Germinal center (tissue), 1 donor: ENCODE measurements around the gene EIF3B.
"Not testable (repeated sequence)": the region's sequence is repeated elsewhere in the genome, so short reads cannot be mapped to it uniquely, and the experiment has no call there.

Experiments used
- DNase-seq: peaks from one replicate; pipeline ENCODE4 v3.0.0; 2012; ENCODE audit warnings: mixed read lengths, low spot score

The EIF3B gene

GRCh38 chr7:2347351-2348063, 7.1 kb upstream of the EIF3B start:
- DNase-seq = not testable (repeated sequence)

- DNase-seq = no peak
Measured at GRCh38 chr7:2350055-2350454, 4.6 kb upstream of the EIF3B start.

GRCh38 chr7:2350861-2351260, 3.8 kb upstream of the EIF3B start:
- no peak for DNase-seq

DNA sequence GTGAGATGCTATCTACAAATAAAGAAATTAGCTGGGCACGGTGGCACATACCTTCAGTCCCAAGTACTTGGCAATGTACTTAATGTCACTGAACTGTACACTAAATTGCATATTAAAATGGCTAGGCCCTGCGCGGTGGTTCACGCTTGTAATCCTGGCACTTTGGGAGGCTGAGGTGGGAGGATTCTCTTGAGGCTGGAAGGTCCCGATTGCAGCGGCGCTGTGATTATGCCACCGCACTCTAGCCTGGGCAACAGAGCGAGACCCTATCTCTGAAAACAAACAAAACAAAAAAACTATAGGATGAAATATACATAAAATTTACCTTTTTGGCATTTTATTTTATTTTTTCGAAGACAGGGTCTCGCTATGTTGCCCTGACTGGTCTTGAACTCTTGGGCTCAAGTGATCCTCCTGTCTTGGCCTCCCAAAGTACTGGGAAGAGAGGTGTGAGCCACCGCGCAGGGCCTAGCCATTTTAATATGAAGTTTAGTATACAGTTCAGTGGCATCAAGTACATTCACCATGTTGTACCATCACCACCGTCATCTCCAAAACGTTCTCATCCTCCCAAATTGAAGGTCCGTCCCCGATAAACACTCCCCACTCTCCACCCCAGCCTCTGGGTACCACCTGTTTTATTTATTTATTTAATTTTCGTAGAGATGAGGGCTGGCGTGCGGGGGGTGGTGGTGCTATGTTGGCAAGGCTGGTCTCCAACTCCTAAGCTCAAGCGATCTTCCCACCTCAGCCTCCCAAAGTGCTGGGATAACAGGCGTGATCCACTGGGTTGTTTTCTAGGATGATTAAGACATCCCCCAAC, 1.3 kb upstream of the EIF3B start:
- no peak for DNase-seq

DNA sequence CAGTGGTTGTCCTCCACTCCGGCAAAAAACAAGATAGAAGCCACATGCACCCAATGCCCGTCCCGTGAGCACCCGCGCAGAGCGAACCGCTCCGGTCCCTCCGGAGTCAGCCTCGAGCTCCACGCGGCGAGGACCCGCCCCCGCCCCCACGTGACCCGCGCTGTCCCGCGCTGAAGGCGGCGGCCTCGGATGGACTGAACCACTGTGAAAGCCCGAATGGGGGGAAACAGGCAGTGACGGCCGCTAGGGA, 766 bp upstream of the EIF3B start:
- DNase-seq = peak; percentile 96

- peak; percentile 13 for DNase-seq
Measured at GRCh38 chr7:2354939-2355704, 495 bp downstream of the EIF3B start.

DNA sequence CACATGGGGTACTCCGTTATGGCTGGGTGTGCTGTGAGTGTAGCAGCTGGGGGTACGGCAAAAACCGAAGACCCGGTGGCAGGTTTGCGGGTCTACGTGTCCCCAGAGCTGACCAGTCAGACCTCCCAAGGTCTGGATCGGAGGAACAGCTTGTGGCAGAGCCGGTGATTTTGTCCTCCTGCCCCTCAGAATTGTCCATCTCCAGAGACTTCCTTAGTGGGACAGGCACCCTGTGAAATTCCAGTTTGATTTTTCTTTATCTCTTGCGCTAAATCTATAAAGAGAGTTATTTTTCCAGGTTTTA, 1.0 kb downstream of the EIF3B start:
- DNase-seq = no peak

- DNase-seq = no peak
Measured at GRCh38 chr7:2357165-2357564, 2.5 kb downstream of the EIF3B start.

GRCh38 chr7:2357571-2357970, 2.9 kb downstream of the EIF3B start:
- DNase-seq = no peak

- no peak for DNase-seq
Measured at GRCh38 chr7:2358968-2359527, 4.4 kb downstream of the EIF3B start.

DNA sequence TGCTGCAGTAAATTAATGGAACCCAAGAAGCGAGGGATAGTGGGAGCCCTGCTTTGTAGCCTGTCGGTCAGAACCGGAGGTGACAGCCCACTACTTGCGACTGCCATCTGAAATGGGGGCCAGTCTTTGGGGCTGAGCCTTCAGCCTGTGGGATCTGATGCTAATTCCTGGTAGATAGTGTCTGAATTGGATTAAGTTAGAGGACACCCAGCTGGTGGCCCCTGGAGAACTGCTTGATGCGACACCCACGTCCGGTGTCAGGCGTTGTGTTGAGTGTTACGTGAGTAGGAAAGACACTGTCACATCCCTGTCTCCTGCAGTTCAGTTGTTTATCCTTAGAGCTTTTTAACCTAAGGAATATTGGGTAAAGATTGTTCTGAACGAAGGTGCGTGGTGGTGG, 5.0 kb downstream of the EIF3B start:
- DNase-seq = no peak

DNA sequence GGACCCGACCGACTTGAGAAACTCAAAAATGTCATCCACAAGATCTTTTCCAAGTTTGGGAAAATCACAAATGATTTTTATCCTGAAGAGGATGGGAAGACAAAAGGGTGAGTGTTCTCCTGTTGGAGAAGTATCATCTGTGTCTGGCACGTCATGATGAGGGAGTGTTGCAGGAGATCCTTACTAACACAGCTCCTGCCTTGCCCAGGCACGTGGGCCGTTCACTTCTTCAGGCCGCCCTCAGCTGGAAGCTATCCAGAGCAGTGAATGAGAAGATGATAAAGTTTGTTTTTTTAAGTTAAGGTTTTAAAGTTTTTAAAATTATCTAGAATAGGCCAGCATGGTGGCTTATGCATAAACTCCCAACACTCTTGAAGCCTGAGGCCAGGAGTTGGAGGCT, 6.2 kb downstream of the EIF3B start:
- no peak for DNase-seq

GRCh38 chr7:2362385-2363088, 7.9 kb downstream of the EIF3B start:
- no peak for DNase-seq

DNA sequence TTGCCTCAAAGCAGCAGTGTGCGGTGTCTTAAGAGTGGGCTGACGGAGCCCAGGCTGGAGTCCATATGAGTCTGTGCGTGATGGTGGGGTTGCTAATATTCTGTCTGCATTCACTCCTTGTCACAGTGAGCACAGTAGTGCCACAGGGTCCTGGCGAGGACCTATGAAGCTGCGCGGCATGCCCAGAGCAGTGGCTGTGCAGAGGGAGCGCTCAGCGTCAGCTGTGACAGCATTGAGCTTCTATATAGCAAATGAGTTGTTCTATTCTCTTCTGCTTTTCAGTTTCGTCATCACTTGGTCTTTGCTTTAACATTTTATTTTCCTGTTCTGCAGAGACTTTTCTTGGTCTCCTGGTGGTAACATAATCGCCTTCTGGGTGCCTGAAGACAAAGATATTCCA, 14.5 kb downstream of the EIF3B start:
- DNase-seq = no peak

- no peak for DNase-seq
Measured at GRCh38 chr7:2371329-2371728, 16.7 kb downstream of the EIF3B start.

DNA sequence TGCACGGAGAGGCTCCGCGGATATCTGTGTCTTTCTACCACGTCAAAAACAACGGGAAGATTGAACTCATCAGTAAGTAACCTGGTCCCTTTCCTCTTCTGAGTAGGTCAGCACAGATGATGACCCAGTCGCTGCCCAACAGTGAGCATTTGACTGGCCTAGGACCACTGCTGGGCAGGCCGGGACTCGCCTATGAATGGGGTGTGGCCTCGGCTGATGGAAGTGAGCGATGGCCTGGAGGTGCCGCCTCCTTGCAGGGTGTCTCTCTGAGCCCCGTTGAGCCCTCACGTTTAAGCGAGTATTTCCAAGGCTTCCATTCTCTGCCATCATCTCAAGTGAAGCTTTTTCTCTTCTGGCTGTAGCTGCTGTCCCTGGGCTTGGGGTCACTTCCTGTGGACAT, 18.1 kb downstream of the EIF3B start:
- no peak for DNase-seq

DNA sequence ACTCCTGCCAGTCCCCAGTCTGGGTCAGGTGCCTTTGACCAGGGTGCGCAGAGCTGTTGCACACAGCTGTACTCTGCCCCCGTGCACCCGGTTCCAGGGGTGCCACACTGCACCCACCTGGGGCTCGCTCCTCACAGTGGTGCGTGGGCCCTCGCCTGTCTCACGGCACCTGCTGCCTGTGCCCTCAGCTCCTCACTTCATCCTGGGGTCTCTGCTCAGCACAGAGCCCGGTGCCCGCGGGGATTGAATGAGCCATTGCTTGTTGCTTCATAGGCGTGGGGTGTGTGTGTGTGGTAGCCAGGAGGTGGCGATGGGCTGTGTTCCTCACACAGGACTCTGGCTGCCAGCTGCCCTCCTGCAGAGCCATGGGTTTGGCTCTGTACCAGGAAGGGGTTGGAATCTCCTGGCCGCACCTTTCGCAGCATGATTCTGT, 18.5 kb downstream of the EIF3B start:
- no peak for DNase-seq

- DNase-seq = no peak
Measured at GRCh38 chr7:2373646-2374045, 19.0 kb downstream of the EIF3B start.

GRCh38 chr7:2374401-2374800, 19.8 kb downstream of the EIF3B start:
- DNase-seq = no peak

GRCh38 chr7:2374830-2375728, 20.5 kb downstream of the EIF3B start:
- DNase-seq = no peak
